Progenitor cell of endocrine pancreas (in vitro differentiated cells): ENCODE results near the gene BSCL2. TPM values are rescaled to one million over a fixed set of nuclear protein-coding genes. Genes with fewer than 3 reads are reported as not detected.
"Not testable (repeated sequence)": the region's sequence is repeated elsewhere in the genome, so short reads cannot be mapped to it uniquely, and the experiment has no call there.

Experiments
- DNase-seq: peaks from one replicate; pipeline ENCODE4 v3.0.0; 2021; ENCODE audit warnings: low spot score; ENCODE audit not compliant: unreplicated experiment
- H3K27ac Mint-ChIP-seq: 2 replicates; pipeline ENCODE4 v1.8.0; 2021; ENCODE audit warnings: mild to moderate bottlenecking, moderate library complexity, mixed read lengths
- H3K27me3 Mint-ChIP-seq: 2 replicates; pipeline ENCODE4 v1.8.0; 2021; ENCODE audit warnings: mixed read lengths
- H3K36me3 Mint-ChIP-seq: 2 replicates; pipeline ENCODE4 v1.8.0; 2022; ENCODE audit warnings: mixed read lengths; ENCODE audit not compliant: insufficient read depth
- H3K4me1 Mint-ChIP-seq: 2 replicates; pipeline ENCODE4 v1.8.0; 2021; ENCODE audit warnings: low read depth, mixed read lengths
- H3K4me3 Mint-ChIP-seq: 2 replicates; pipeline ENCODE4 v1.8.0; 2021; ENCODE audit warnings: low read depth, mild to moderate bottlenecking, moderate library complexity, mixed read lengths
- H3K9me3 Mint-ChIP-seq: 2 replicates; pipeline ENCODE4 v1.8.0; 2021; ENCODE audit warnings: low read depth, mixed read lengths
- total RNA-seq: library from RNA; stranded (reverse); gene quantifications from 2 replicates; pipeline ENCODE4 v1.2.1, GENCODE V29; 2021
- TF ChIP-seq, protein P1 (sequence below): fragments of 200-600 bp; sonication (generic); IDR thresholded peaks from one replicate; pipeline ENCODE4 v1.5.0; 2021; ENCODE audit warnings: antibody characterized with exemption, mild to moderate bottlenecking; ENCODE audit not compliant: unreplicated experiment

The BSCL2 gene
- total RNA-seq, 1 donor from 2014 or later, result 84.9 TPM

GRCh38 chr11:62705880-62706849 lies 1.1 kb downstream of the BSCL2 start:
- Mint-ChIP-seq H3K27me3 (no peaks in the 10 kb centered on the region), H3K9me3 (no peaks in the 10 kb centered on the region), H3K4me1 (peaks cover 28% of the 10 kb centered on the region), H3K4me3 (peak overlapping the region; percentile 90), H3K36me3 (peaks cover 11% of the 10 kb centered on the region), H3K27ac (peak overlapping the region; percentile 99)
- TF ChIP-seq, protein P1, sequence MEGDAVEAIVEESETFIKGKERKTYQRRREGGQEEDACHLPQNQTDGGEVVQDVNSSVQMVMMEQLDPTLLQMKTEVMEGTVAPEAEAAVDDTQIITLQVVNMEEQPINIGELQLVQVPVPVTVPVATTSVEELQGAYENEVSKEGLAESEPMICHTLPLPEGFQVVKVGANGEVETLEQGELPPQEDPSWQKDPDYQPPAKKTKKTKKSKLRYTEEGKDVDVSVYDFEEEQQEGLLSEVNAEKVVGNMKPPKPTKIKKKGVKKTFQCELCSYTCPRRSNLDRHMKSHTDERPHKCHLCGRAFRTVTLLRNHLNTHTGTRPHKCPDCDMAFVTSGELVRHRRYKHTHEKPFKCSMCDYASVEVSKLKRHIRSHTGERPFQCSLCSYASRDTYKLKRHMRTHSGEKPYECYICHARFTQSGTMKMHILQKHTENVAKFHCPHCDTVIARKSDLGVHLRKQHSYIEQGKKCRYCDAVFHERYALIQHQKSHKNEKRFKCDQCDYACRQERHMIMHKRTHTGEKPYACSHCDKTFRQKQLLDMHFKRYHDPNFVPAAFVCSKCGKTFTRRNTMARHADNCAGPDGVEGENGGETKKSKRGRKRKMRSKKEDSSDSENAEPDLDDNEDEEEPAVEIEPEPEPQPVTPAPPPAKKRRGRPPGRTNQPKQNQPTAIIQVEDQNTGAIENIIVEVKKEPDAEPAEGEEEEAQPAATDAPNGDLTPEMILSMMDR, result no peak
- peak; percentile 91 for DNase-seq

DNA sequence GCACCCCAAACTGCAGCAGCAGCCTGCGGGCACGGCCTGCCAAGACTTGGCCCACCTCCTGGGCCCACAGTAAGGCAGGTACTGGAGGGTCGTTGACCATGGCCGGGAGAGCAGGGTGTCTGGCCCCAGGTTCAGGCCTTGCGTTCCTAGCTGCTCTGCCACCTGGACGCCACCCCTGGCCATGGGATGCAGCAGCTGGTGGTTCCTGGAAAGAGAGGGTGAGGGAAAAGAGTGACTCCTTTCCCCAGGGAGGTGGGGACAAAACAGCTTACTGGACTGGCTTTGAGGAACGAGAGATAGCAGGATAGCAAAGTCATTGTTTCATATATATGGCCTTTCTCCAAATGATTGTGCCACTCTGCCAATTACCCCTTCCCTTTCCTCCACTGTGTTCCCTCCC lies 1.8 kb downstream of the BSCL2 start:
- Mint-ChIP-seq H3K4me1 (peaks cover 28% of the 10 kb centered on the region), H3K9me3 (no peaks in the 10 kb centered on the region), H3K4me3 (peak overlapping the region; percentile 90), H3K36me3 (peaks cover 12% of the 10 kb centered on the region), H3K27ac (peak overlapping the region; percentile 99), H3K27me3 (no peaks in the 10 kb centered on the region)
- DNase-seq, result no peak
- TF ChIP-seq, protein P1, result no peak

DNA sequence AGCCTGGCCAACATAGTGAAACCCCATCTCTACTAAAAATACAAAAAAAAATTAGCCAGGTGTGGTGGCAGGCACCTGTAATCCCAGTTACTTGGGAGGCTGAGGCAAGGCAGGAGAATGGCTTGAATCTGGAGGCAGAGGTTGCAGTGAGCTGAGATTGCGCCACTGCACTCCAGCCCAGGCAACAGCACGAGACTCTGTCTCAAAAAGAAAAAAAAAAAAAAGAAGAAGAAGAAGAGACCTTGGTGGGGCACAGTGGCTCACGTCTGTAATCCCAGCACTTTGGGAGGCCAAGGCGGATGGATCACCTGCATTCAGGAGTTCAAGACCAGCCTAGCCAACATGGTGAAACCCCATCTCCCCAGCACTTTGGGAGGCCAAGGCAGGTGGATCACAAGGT lies 3.3 kb downstream of the BSCL2 start:
- H3K4me3 Mint-ChIP-seq, H3K27me3 Mint-ChIP-seq, H3K9me3 Mint-ChIP-seq, DNase-seq, H3K27ac Mint-ChIP-seq: not testable (repeated sequence)
- H3K36me3 Mint-ChIP-seq, result peaks cover 11% of the 10 kb centered on the region
- peaks cover 23% of the 10 kb centered on the region for H3K4me1 Mint-ChIP-seq

GRCh38 chr11:62702246-62702645 lies 5.0 kb downstream of the BSCL2 start:
- H3K4me1 Mint-ChIP-seq, result peaks cover 16% of the 10 kb centered on the region
- H3K4me3 Mint-ChIP-seq, result no peak overlapping the region
- peak overlapping the region; percentile 2 for H3K27ac Mint-ChIP-seq
- H3K9me3 Mint-ChIP-seq, result no peaks in the 10 kb centered on the region
- H3K27me3 Mint-ChIP-seq, result no peaks in the 10 kb centered on the region
- no peak for DNase-seq
- peaks cover 14% of the 10 kb centered on the region for H3K36me3 Mint-ChIP-seq
- TF ChIP-seq, protein P1, result no peak

- no peak overlapping the region for H3K4me3 Mint-ChIP-seq
- H3K4me1 Mint-ChIP-seq, result no peaks in the 10 kb centered on the region
Measured at GRCh38 chr11:62694455-62695167, 12.6 kb downstream of the BSCL2 start.

DNA sequence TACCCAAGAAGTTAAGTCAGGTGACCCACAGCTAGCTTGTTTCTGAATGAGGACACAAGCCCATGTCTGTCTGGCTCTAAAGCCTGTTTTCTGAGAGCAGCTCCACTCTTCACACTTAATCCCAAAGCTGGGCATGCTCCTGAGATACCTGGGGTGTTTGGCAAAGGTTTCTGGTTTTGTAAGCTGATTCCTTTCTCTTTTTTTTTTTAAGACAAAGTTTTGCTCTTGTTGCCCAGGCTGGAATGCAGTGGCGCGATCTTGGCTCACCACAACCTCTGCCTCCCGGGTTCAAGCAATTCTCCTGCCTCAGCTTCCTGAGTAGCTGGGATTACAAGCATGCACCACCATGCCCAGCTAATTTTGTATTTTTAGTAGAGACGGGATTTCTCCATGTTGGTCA lies 13.6 kb downstream of the BSCL2 start:
- not testable (repeated sequence) for H3K9me3 Mint-ChIP-seq, H3K4me3 Mint-ChIP-seq, H3K27ac Mint-ChIP-seq, DNase-seq, H3K4me1 Mint-ChIP-seq, H3K27me3 Mint-ChIP-seq
- H3K36me3 Mint-ChIP-seq, result peaks cover 15% of the 10 kb centered on the region

More at GRCh38 chr11:62694455-62695167, 12.6 kb downstream of the BSCL2 start:
- Mint-ChIP-seq H3K27me3 (no peaks in the 10 kb centered on the region), H3K27ac (peak overlapping the region; percentile 17), H3K36me3 (peaks cover 16% of the 10 kb centered on the region), H3K9me3 (no peaks in the 10 kb centered on the region)
- TF ChIP-seq, protein P1, result peak; percentile 80
- peak; percentile 47 for DNase-seq
